Neural progenitor cell (in vitro differentiated cells): ENCODE data around the gene PKD1. TPM values are rescaled to one million over a fixed set of nuclear protein-coding genes. Genes with fewer than 3 reads are reported as not detected.

ENCODE experiments used
- DNase-seq: peaks from one replicate; pipeline ENCODE4 v3.0.0-alpha.2; 2016; ENCODE audit warnings: low spot score
- H2AFZ ChIP-seq: fragments of 200-600 bp; sonication (generic); replicated peaks from 2 replicates; pipeline ENCODE4 v1.6.1; 2016; ENCODE audit warnings: antibody characterized with exemption
- H3F3A ChIP-seq: fragments of 200-600 bp; sonication (generic); 2 replicates; pipeline ENCODE4 v1.6.1; 2016; ENCODE audit warnings: antibody characterized with exemption, low read depth
- H3K27ac ChIP-seq: fragments of 200-600 bp; sonication (generic); 2 replicates; pipeline ENCODE4 v1.5.1; 2016; ENCODE audit warnings: mild to moderate bottlenecking
- H3K27me3 ChIP-seq: fragments of 200-600 bp; sonication (generic); 2 replicates; pipeline ENCODE4 v1.6.1; 2016; ENCODE audit warnings: mild to moderate bottlenecking, moderate library complexity
- H3K36me3 ChIP-seq: fragments of 200-600 bp; sonication (generic); 2 replicates; pipeline ENCODE4 v1.5.1; 2016
- H3K4me1 ChIP-seq: fragments of 200-600 bp; sonication (generic); 2 replicates; pipeline ENCODE4 v1.6.1; 2016; ENCODE audit warnings: mixed run types
- H3K4me2 ChIP-seq: fragments of 200-600 bp; sonication (generic); 2 replicates; pipeline ENCODE4 v1.6.1; 2016
- H3K4me3 ChIP-seq: fragments of 200-600 bp; sonication (generic); 2 replicates; pipeline ENCODE4 v1.5.1; 2016
- H3K79me2 ChIP-seq: fragments of 200-600 bp; sonication (generic); 2 replicates; pipeline ENCODE4 v1.6.1; 2016; ENCODE audit warnings: low read depth
- H3K9ac ChIP-seq: fragments of 200-600 bp; sonication (generic); 2 replicates; pipeline ENCODE4 v1.6.1; 2016
- H3K9me3 ChIP-seq: fragments of 200-600 bp; sonication (generic); 2 replicates; pipeline ENCODE4 v1.5.1; 2016; ENCODE audit warnings: low read depth
- H4K20me1 ChIP-seq: fragments of 200-600 bp; sonication (generic); 2 replicates; pipeline ENCODE4 v1.6.1; 2016; ENCODE audit warnings: low read depth
- H3K27ac Mint-ChIP-seq: 3 replicates; pipeline ENCODE4 v1.8.0; 2021; ENCODE audit warnings: mixed read lengths
- H3K27me3 Mint-ChIP-seq: 2 replicates; pipeline ENCODE4 v1.8.0; 2022; ENCODE audit warnings: low read depth, mild to moderate bottlenecking, inconsistent platforms, moderate library complexity, mixed read lengths; ENCODE audit not compliant: insufficient read depth
- H3K36me3 Mint-ChIP-seq: 3 replicates; pipeline ENCODE4 v1.8.0; 2021; ENCODE audit warnings: mixed read lengths
- H3K4me1 Mint-ChIP-seq: 3 replicates; pipeline ENCODE4 v1.8.0; 2021; ENCODE audit warnings: mixed read lengths
- H3K4me3 Mint-ChIP-seq: 3 replicates; pipeline ENCODE4 v1.8.0; 2021; ENCODE audit warnings: mild to moderate bottlenecking, moderate library complexity, mixed read lengths
- H3K9me3 Mint-ChIP-seq: 3 replicates; pipeline ENCODE4 v1.8.0; 2020; ENCODE audit warnings: mixed read lengths
- EZH2 ChIP-seq: fragments of 200-600 bp; sonication (generic); IDR thresholded peaks from 2 replicates; pipeline ENCODE4 v1.6.1; 2017; ENCODE audit warnings: antibody characterized with exemption, mild to moderate bottlenecking, moderate library complexity
- EZH2phosphoT487 ChIP-seq: fragments of 200-600 bp; sonication (generic); IDR thresholded peaks from 2 replicates; pipeline ENCODE4 v1.6.1; 2017; ENCODE audit warnings: antibody characterized with exemption
- total RNA-seq: library from RNA; depleted of rRNA; stranded (reverse); fragments of >200 nt; gene quantifications from 2 replicates; pipeline ENCODE4 v1.2.3, GENCODE V29; 2015; ENCODE audit warnings: low replicate concordance
- TF ChIP-seq, protein P1 (sequence below): fragments of 200-600 bp; sonication (generic); IDR thresholded peaks from 2 replicates; pipeline ENCODE4 v1.5.1; 2017; ENCODE audit warnings: antibody characterized with exemption, mild to moderate bottlenecking

PKD1 gene
- total RNA-seq, 1 donor from 2014 or later, result 16.9 TPM

DNA sequence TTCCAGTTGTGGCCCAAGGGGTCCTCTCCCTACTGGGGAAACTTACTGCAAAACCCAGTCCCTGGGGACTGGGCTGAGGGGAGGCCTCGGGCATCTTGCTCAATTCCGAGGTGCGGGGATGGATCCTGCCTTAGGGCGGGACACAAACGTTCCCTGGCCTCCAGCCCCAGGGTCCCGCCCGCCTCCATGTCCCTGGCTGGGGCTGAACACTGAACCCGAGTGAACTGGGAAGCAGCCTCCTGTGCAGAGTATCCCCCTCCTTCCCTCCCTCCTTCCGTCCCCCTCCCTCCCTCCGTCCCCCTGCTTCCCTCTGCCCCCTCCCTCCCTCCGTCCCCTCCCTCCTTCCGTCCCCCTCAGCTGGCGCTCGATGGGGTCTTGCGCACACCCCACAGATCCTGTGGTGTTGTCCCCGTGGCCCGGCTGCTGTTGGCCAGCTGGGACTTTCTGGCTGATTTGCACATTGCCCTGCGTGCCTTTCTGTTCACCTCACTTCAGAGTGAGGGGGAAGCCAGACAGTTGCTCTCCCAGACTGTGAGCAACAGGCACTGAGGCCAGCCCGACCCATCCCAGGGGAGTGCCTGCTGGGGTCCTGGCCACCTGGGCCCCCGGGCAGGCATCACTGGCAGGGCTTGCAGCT is 25.3 kb upstream of the PKD1 start:
- H3K9ac ChIP-seq, result peak overlapping the region; percentile 37

DNA sequence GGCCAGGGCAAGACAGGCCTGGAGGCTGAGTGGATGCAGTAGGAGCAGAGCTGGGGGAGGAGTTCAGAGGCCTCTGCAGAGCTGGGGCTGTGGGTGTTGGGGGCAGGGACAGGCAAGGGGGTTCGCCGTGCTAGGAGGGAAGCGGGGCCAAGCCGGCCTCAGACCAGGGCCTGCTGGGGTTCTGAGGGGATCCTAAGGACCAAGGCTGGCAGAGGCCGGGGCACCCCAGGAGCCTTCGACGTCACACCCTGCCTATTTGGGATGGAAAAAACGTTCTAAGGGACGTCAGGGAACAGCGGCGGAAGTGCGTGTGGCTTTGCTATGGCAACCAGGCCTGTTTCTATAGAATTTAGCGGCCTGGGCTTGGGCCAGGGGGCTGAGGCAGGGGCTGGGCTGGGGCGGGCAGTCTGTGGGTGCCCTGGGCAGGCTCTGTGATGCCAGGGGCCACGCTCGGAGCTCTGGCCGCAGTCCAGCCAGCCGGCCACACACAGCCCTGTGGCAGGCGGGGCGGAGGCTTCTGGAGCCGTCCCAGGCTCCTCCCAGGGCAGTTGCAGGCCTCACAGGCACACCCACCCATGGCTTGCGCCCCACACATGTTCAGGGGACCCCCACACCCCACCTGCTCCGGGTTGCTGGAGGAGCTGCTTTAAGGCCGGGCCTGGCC is 23.6 kb upstream of the PKD1 start:
- Histone ChIP-seq H3K9ac (peak overlapping the region; percentile 59), H3K27ac (peak overlapping the region; percentile 37), H4K20me1 (peaks cover 76% of the 10 kb centered on the region), H2AFZ (no peak overlapping the region), H3K36me3 (no peaks in the 10 kb centered on the region), H3K4me3 (no peak overlapping the region), H3K79me2 (peaks cover 89% of the 10 kb centered on the region), H3K9me3 (no peaks in the 10 kb centered on the region), H3F3A (peaks cover 18% of the 10 kb centered on the region), H3K27me3 (no peaks in the 10 kb centered on the region), H3K4me2 (no peak overlapping the region), H3K4me1 (peaks cover 25% of the 10 kb centered on the region)
- Mint-ChIP-seq H3K9me3 (no peaks in the 10 kb centered on the region), H3K4me3 (peak overlapping the region; percentile 64), H3K27me3 (peaks cover 5% of the 10 kb centered on the region), H3K36me3 (peaks cover 2% of the 10 kb centered on the region), H3K27ac (peak overlapping the region; percentile 85), H3K4me1 (peaks cover 34% of the 10 kb centered on the region)
- TF ChIP-seq, protein P1, sequence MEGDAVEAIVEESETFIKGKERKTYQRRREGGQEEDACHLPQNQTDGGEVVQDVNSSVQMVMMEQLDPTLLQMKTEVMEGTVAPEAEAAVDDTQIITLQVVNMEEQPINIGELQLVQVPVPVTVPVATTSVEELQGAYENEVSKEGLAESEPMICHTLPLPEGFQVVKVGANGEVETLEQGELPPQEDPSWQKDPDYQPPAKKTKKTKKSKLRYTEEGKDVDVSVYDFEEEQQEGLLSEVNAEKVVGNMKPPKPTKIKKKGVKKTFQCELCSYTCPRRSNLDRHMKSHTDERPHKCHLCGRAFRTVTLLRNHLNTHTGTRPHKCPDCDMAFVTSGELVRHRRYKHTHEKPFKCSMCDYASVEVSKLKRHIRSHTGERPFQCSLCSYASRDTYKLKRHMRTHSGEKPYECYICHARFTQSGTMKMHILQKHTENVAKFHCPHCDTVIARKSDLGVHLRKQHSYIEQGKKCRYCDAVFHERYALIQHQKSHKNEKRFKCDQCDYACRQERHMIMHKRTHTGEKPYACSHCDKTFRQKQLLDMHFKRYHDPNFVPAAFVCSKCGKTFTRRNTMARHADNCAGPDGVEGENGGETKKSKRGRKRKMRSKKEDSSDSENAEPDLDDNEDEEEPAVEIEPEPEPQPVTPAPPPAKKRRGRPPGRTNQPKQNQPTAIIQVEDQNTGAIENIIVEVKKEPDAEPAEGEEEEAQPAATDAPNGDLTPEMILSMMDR, result no peak
- TF ChIP-seq EZH2, result no peak
- TF ChIP-seq EZH2phosphoT487, result no peak
- DNase-seq, result peak; percentile 29

More for the DNA sequence above, 25.3 kb upstream of the PKD1 start:
- H3K9me3 Mint-ChIP-seq, result no peaks in the 10 kb centered on the region
- peaks cover 25% of the 10 kb centered on the region for H3K4me1 Mint-ChIP-seq
- Histone ChIP-seq H3K9me3 (no peaks in the 10 kb centered on the region), H4K20me1 (peaks cover 66% of the 10 kb centered on the region), H3F3A (peaks cover 13% of the 10 kb centered on the region), H3K27ac (peak overlapping the region; percentile 53), H3K4me1 (peaks cover 24% of the 10 kb centered on the region), H3K4me3 (no peak overlapping the region), H3K27me3 (no peaks in the 10 kb centered on the region), H2AFZ (no peak overlapping the region), H3K36me3 (no peaks in the 10 kb centered on the region), H3K4me2 (no peak overlapping the region), H3K79me2 (peaks cover 81% of the 10 kb centered on the region)
- H3K27ac Mint-ChIP-seq, result no peak overlapping the region
- no peak for TF ChIP-seq EZH2phosphoT487
- no peak for TF ChIP-seq EZH2
- TF ChIP-seq, protein P1, result no peak
- peaks cover 4% of the 10 kb centered on the region for H3K36me3 Mint-ChIP-seq
- H3K4me3 Mint-ChIP-seq, result no peak overlapping the region
- peaks cover 2% of the 10 kb centered on the region for H3K27me3 Mint-ChIP-seq
- no peak for DNase-seq

DNA sequence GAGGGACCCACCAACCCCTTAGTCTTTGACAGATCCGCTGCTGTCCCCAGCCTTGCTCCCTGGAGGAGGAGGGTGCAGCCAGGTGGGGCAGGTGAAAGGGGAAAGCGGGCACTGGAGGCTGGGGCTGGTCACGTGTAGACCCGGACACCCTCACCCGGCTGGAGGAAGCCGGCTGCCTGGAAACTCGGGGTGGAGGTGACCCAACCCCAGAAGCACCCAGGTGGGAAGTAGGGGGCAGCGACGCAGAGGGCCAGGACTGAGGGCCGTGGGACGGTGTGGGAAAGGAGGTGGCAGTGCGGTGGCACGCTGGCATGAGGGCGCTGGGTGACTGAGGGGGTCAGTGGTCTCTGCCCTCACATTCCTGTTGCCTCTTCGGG is 22.6 kb upstream of the PKD1 start:
- H3K27ac Mint-ChIP-seq, result no peak overlapping the region
- H3K4me1 Mint-ChIP-seq, result peaks cover 43% of the 10 kb centered on the region
- Histone ChIP-seq H2AFZ (no peak overlapping the region), H3K27me3 (no peaks in the 10 kb centered on the region), H3K4me3 (no peak overlapping the region), H3K9me3 (no peaks in the 10 kb centered on the region), H3K27ac (no peak overlapping the region), H3K9ac (no peak overlapping the region), H4K20me1 (peaks cover 87% of the 10 kb centered on the region), H3K4me1 (peaks cover 35% of the 10 kb centered on the region), H3K79me2 (peaks cover 89% of the 10 kb centered on the region), H3K36me3 (no peaks in the 10 kb centered on the region), H3F3A (peaks cover 26% of the 10 kb centered on the region), H3K4me2 (no peak overlapping the region)
- DNase-seq, result no peak
- peaks cover 2% of the 10 kb centered on the region for H3K36me3 Mint-ChIP-seq
- no peaks in the 10 kb centered on the region for H3K9me3 Mint-ChIP-seq
- H3K4me3 Mint-ChIP-seq, result peak overlapping the region; percentile 94
- TF ChIP-seq EZH2, result no peak
- TF ChIP-seq EZH2phosphoT487, result no peak
- TF ChIP-seq, protein P1, result no peak
- peaks cover 5% of the 10 kb centered on the region for H3K27me3 Mint-ChIP-seq
